Endothelial cell of umbilical vein (primary cell): ENCODE results near the gene OGDH. TPM values are rescaled to one million over a fixed set of nuclear protein-coding genes. Genes with fewer than 3 reads are reported as not detected.

Experiments
- BruUV-seq: library from RNA; stranded (reverse); fragments of 400-500 nt; replicated peaks from 2 replicates; lab custom pipeline; 2021; lab: Mats Ljungman, UMichigan
- CTCF ChIA-PET: fragments of 300-600, 350-600 bp; sonication (Branson Sonifier 250); formaldehyde crosslinking; loops from one replicate; lab custom pipeline; 2021; ENCODE audit warnings: antibody characterized with exemption, inconsistent platforms; lab: Charles Lee
- POLR2A ChIA-PET: fragments of 300-600, 350-600 bp; sonication (Branson Sonifier 250); formaldehyde crosslinking; loops from one replicate; lab custom pipeline; 2021; ENCODE audit warnings: antibody characterized with exemption, inconsistent platforms; lab: Charles Lee
- DNase-seq: peaks from one replicate; pipeline ENCODE4 v3.0.0-alpha.2; 2011; ENCODE audit warnings: low read depth, low spot score
- FAIRE-seq: peaks from 2 replicates; lab custom pipeline; 2011; peaks lifted over from hg19 to GRCh38; lab: Jason Lieb, UNC
- H2AFZ ChIP-seq: 2 replicates; pipeline ENCODE4 v1.6.0; 2012; ENCODE audit warnings: low read depth, low read length, control low read depth, inconsistent platforms
- H3K27ac ChIP-seq: 2 replicates; pipeline ENCODE4 v1.5.1; 2011; ENCODE audit warnings: low read depth, mild to moderate bottlenecking, control low read depth, low read length, moderate library complexity; ENCODE audit not compliant: insufficient read depth
- H3K27me3 ChIP-seq, 2 experiments: 2 replicates each; pipeline versions ENCODE4 v1.6.0 to v1.6.1; 2011; ENCODE audit warnings: low read length in 2 of 2, mixed read lengths in 1 of 2; ENCODE audit not compliant: control insufficient read depth in 2 of 2, insufficient read depth in 2 of 2
- H3K36me3 ChIP-seq, 2 experiments: 2 replicates in 1 of 2; 3 replicates in 1 of 2; pipeline ENCODE4 v1.5.1; 2011; ENCODE audit warnings: low read length in 2 of 2, mild to moderate bottlenecking in 1 of 2, moderate library complexity in 1 of 2; ENCODE audit not compliant: control insufficient read depth in 2 of 2, insufficient read depth in 2 of 2; ENCODE audit errors: extremely low read depth in 1 of 2
- H3K4me1 ChIP-seq: 3 replicates; pipeline ENCODE4 v1.5.1; 2011; ENCODE audit warnings: mild to moderate bottlenecking, low read length; ENCODE audit not compliant: control insufficient read depth, insufficient read depth; ENCODE audit errors: extremely low read depth
- H3K4me2 ChIP-seq: 2 replicates; pipeline ENCODE4 v1.6.1; 2011; ENCODE audit warnings: low read length, control low read depth, mixed read lengths; ENCODE audit not compliant: insufficient read depth
- H3K4me3 ChIP-seq, 3 experiments: fragments of 200-600 bp in 1 of 3; sonication (generic), shearing (Covaris generic) in 1 of 3; replicated peaks in 1 of 3; 2 replicates each; pipeline ENCODE4 v1.5.1; 2011 to 2016; ENCODE audit warnings: control low read depth in 3 of 3, low read length in 3 of 3, mild to moderate bottlenecking in 2 of 3, inconsistent platforms in 1 of 3, low read depth in 1 of 3, moderate library complexity in 1 of 3; ENCODE audit not compliant: insufficient read depth in 1 of 3
- H3K79me2 ChIP-seq: 2 replicates; pipeline ENCODE4 v1.6.0; 2012; ENCODE audit warnings: low read length, inconsistent platforms; ENCODE audit not compliant: control insufficient read depth, insufficient read depth
- H3K9ac ChIP-seq: replicated peaks from 2 replicates; pipeline ENCODE3; 2011; ENCODE audit warnings: low read length, control low read depth; ENCODE audit not compliant: insufficient read depth; ENCODE audit errors: extremely low read depth
- H3K9me1 ChIP-seq: replicated peaks from 3 replicates; pipeline ENCODE4 v1.6.0; 2011; ENCODE audit warnings: mild to moderate bottlenecking, low read length; ENCODE audit not compliant: control insufficient read depth, insufficient read depth; ENCODE audit errors: extremely low read depth
- H3K9me3 ChIP-seq: replicated peaks from 2 replicates; pipeline ENCODE4 v1.5.1; 2012; ENCODE audit warnings: low read length, inconsistent platforms; ENCODE audit not compliant: control insufficient read depth, insufficient read depth
- H4K20me1 ChIP-seq: replicated peaks from 2 replicates; pipeline ENCODE3; 2011; ENCODE audit warnings: mild to moderate bottlenecking, low read length; ENCODE audit not compliant: control insufficient read depth, insufficient read depth; ENCODE audit errors: extremely low read depth
- EZH2 ChIP-seq: IDR thresholded peaks from 2 replicates; pipeline ENCODE4 v1.6.1; 2012; ENCODE audit warnings: borderline replicate concordance, low read depth, mild to moderate bottlenecking, moderate library complexity, low read length, inconsistent platforms; ENCODE audit not compliant: severe bottlenecking
- JUN ChIP-seq: IDR thresholded peaks from 2 replicates; pipeline ENCODE4 v1.6.1; 2011; ENCODE audit warnings: borderline replicate concordance, low read depth; ENCODE audit not compliant: insufficient read length, insufficient read depth
- MYC ChIP-seq: IDR thresholded peaks from one replicate; pipeline ENCODE4 v1.6.1; 2011; ENCODE audit warnings: mild to moderate bottlenecking, low read depth, low read length
- POLR2A ChIP-seq: IDR thresholded peaks from 2 replicates; pipeline ENCODE4 v1.6.1; 2012; ENCODE audit warnings: low read depth, mild to moderate bottlenecking, control low read depth, low read length
- POLR2AphosphoS5 ChIP-seq: IDR thresholded peaks from 2 replicates; pipeline ENCODE4 v1.6.1; 2012; ENCODE audit warnings: low read depth, mild to moderate bottlenecking, control low read depth, low read length, moderate library complexity; ENCODE audit not compliant: insufficient read depth
- dilution Hi-C: fragments of 300-500 bp; cut with MboI; formaldehyde crosslinking; loops from one replicate; pipeline ENCODE4 v1.15.0; 2019; ENCODE audit warnings: low sequenced_read_pairs; ENCODE audit not compliant: extremely low pct_ligation_motif_present
- intact Hi-C: fragments of 100-400 bp; cut with micrococcal nuclease; formaldehyde crosslinking; loops from one replicate; pipeline ENCODE4 v1.10.0; 2022
- polyA plus RNA-seq, 4 experiments: library from polyadenylated mRNA; depleted of rRNA in 3 of 4; stranded (reverse) in 3 of 4; unstranded in 1 of 4; fragments of >200 nt; gene quantifications; 2 replicates each; pipeline versions ENCODE4 v1.2.1 to v1.2.3, GENCODE V29; 2011 to 2012; ENCODE audit warnings: missing spikeins in 1 of 4
- total RNA-seq: library from RNA; stranded (reverse); gene quantifications from 2 replicates; pipeline ENCODE4 v1.2.3, GENCODE V29; 2021
- TF ChIP-seq, protein P1 (sequence below), 2 donors: IDR thresholded peaks; 1 replicate in 1 of 2; 2 replicates in 1 of 2; pipeline ENCODE4 v1.5.1; 2011; ENCODE audit warnings: low read length in 2 of 2, mild to moderate bottlenecking in 2 of 2, moderate library complexity in 2 of 2, control low read depth in 1 of 2, inconsistent platforms in 1 of 2, low read depth in 1 of 2; ENCODE audit not compliant: insufficient read depth in 1 of 2; ENCODE audit errors: extremely low read depth in 1 of 2
- TF ChIP-seq, protein P2 (sequence below): IDR thresholded peaks from 2 replicates; pipeline ENCODE4 v1.6.1; 2011; ENCODE audit not compliant: insufficient read depth, insufficient read length

Gene OGDH
- total and polyA plus RNA-seq, 2 donors (not counting 3 experiments of a cell fraction or from before 2014, with no cell fraction given): 88.9 to 92.9 TPM

DNA sequence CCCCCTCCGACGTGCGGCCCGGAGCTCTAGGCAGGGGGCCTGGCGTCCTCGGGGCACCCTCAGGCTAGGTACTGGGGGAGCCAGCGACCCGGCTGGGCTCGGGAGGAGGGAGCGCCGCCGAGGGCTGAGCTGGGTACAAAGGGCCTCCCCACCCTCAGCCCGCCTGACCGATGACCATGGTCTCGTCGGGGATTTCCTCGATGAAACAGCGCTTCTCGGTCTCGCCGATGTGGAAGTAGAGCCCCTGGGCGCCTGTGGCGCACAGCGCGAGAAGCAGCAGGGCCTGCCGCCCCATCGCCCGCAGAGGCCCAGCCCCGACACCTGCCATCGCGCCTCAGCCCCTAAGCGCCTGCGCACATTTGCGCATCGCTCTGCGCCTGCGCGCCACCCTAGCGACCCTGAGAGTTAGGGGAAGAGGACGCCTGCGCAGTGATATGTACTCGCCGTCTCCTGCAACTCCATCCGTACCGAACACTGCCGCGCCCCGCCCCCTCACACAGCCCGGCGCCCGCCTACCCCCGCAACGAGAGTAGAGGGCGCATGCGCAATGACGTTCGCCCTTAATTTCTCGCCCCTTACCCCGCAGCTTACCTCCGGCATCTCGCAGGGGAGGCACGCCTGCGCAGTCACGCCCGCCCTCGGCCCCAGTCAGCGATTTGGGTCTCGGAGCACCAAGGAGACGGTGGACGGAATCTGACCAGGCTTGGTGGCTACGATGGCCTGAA lies 24.4 kb upstream of the OGDH start, which contains the start of gene TMED4:
Gene TMED4 (minus strand): TSS at position 353 of the 725 bp plus-strand sequence. CDS start 25 bp downstream, at position 328.
- Histone ChIP-seq H3K79me2 (peaks cover 17% of the 10 kb centered on the region), H3K9me1 (no peaks in the 10 kb centered on the region), H3K4me3 (peak within 1 kb of the TSS; percentile 34 to 78 (median 67)), H3K9me3 (no peaks in the 10 kb centered on the region), H2AFZ (peak within 1 kb of the TSS; percentile 27), H3K4me2 (peak within 1 kb of the TSS; percentile 72), H3K27me3 (no peaks in the 10 kb centered on the region), H3K9ac (peak within 1 kb of the TSS; percentile 66), H3K27ac (peak within 1 kb of the TSS; percentile 73), H3K4me1 (peaks cover 8% of the 10 kb centered on the region), H4K20me1 (no peaks in the 10 kb centered on the region), H3K36me3 (peaks cover 7 to 8% of the 10 kb centered on the region in 2 experiments)
- intact Hi-C loops (loop anchor here (1.0 to 2.0 kb wide), 5 partner anchors 24 to 529 kb away; partner anchors contain the start of genes H2AZ2, OGDH, PPIA and TBRG4), dilution Hi-C loops (no loop called here)
- no peak for TF ChIP-seq EZH2
- peak; percentile 87 for TF ChIP-seq POLR2AphosphoS5
- peak; percentile 98 for TF ChIP-seq POLR2A
- FAIRE-seq (peak; percentile 99), DNase-seq (peak; percentile 99)
- ChIA-PET POLR2A (interaction anchor here (0.6 to 1.4 kb wide), 5 partner anchors 8 to 414 kb away, joined by 3 to 6 read pairs (median 6); partner anchors contain the start of genes DDX56 and H2AZ2), CTCF (interaction anchor here (0.7 to 2.6 kb wide), 7 partner anchors 9 to 391 kb away, joined by 3 to 20 read pairs (median 4); partner anchors contain the start of genes DDX56 and H2AZ2)
- BruUV-seq: no TSS peak

DNA sequence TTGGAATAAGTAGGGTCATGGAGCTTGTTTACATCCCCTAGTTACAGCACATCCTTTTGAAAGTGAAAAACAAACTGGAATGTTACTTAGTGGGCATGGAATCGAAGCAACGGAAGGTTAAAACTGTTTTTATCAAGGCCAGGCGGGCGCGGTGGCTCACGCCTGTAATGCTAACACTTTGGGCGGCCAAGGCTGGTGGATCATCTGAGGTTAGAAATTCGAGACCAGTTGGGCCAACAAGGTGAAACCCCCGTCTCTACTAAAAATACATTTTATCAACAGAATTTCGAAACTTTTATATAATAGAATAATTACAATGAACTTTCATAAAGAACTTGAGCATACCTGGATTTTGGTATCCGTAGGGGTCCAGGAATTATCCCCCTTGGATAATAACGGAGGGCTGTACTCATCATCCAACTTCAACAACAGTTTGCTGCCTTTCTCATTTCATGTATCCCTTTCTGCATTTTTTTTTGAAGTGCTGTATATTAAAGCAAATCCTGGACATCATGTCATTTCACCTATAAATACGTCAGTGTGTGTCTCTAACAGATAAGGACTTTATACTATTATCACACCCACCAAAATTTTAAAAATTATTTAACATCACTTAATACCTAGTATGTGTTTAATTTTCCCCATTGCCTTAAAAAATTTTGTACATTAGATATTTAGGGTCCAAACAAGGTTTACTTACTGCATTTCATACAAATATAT lies 23.1 kb upstream of the OGDH start:
- Histone ChIP-seq H4K20me1 (no peaks in the 10 kb centered on the region), H3K4me2 (peak overlapping the region; percentile 72), H3K79me2 (peaks cover 17% of the 10 kb centered on the region), H3K4me3 (peak overlapping the region in 1 of 3 experiments; percentile 67), H3K27me3 (no peaks in the 10 kb centered on the region), H3K9me3 (no peaks in the 10 kb centered on the region), H3K9ac (peak overlapping the region; percentile 58), H3K36me3 (peaks cover 7 to 8% of the 10 kb centered on the region in 2 experiments), H3K4me1 (peaks cover 8% of the 10 kb centered on the region), H2AFZ (no peak overlapping the region), H3K27ac (no peak overlapping the region), H3K9me1 (no peaks in the 10 kb centered on the region)
- dilution Hi-C loops (no loop called here), intact Hi-C loops (loop anchor here (2.0 kb wide), 1 partner anchor 165 kb away; the partner anchor contains the start of gene ZMIZ2)
- TF ChIP-seq, protein P1, sequence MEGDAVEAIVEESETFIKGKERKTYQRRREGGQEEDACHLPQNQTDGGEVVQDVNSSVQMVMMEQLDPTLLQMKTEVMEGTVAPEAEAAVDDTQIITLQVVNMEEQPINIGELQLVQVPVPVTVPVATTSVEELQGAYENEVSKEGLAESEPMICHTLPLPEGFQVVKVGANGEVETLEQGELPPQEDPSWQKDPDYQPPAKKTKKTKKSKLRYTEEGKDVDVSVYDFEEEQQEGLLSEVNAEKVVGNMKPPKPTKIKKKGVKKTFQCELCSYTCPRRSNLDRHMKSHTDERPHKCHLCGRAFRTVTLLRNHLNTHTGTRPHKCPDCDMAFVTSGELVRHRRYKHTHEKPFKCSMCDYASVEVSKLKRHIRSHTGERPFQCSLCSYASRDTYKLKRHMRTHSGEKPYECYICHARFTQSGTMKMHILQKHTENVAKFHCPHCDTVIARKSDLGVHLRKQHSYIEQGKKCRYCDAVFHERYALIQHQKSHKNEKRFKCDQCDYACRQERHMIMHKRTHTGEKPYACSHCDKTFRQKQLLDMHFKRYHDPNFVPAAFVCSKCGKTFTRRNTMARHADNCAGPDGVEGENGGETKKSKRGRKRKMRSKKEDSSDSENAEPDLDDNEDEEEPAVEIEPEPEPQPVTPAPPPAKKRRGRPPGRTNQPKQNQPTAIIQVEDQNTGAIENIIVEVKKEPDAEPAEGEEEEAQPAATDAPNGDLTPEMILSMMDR (IDR thresholded peaks at IDR 0.05; ENCODE audit: extremely low read depth in 1 of 2, insufficient read depth in 1 of 2, low read depth in 1 of 2, low read length in 2 of 2): no peak
- TF ChIP-seq, protein P2, sequence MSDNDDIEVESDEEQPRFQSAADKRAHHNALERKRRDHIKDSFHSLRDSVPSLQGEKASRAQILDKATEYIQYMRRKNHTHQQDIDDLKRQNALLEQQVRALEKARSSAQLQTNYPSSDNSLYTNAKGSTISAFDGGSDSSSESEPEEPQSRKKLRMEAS: no peak
- TF ChIP-seq JUN (no peak), MYC (no peak)
- DNase-seq: no peak
- no TSS peak for BruUV-seq
- ChIA-PET CTCF (interaction anchor here (1.5 to 2.6 kb wide), 3 partner anchors 16 to 264 kb away, joined by 5 to 20 read pairs (median 5); partner anchors contain the start of genes H2AZ2 and OGDH), POLR2A (interaction anchor here (1.4 kb wide), 1 partner anchor 264 kb away, joined by 6 read pairs; the partner anchor contains the start of gene H2AZ2)
- peak; percentile 38 for FAIRE-seq
